Activated CD4-positive, CD25-positive, alpha-beta regulatory T cell treated with anti-CD3 and anti-CD28 coated beads, Interleukin-2, amount 50 U/mL, for 72 hours (primary cell): Measurements from ENCODE around the gene SLC1A4.
"Not testable (repeated sequence)": the region's sequence is repeated elsewhere in the genome, so short reads cannot be mapped to it uniquely, and the experiment has no call there.

Source experiments
- DNase-seq: peaks from one replicate; pipeline ENCODE4 v3.0.0; 2021

Gene SLC1A4

DNA sequence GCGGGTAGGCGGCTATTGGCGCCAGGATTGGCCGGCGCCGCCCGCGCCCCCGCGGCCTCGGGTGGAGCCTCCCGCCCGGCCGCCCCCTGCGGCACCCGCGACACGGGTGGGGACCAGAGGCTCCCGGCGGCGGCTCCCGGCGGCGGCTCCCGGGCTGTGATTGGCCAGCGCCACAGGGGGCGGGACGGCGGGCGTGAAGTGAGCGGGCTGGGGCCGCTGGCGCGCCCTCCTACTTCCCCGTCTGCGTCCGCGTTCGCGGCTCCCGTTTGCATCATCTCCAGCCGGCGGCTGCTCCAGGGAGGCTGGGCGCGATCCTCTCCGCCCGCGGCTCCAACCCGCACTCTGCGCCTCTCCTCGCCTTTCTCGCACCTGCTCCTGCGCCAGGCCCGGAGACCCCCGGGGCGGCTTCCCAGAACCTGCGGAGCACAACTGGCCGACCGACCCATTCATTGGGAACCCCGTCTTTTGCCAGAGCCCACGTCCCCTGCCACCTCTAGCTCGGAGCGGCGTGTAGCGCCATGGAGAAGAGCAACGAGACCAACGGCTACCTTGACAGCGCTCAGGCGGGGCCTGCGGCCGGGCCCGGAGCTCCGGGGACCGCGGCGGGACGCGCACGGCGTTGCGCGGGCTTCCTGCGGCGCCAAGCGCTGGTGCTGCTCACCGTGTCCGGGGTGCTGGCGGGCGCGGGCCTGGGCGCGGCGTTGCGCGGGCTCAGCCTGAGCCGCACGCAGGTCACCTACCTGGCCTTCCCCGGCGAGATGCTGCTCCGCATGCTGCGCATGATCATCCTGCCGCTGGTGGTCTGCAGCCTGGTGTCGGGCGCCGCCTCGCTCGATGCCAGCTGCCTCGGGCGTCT is at the start of gene SLC1A4:
Gene SLC1A4 (plus strand): TSS at position 274 of the 856 bp plus-strand sequence. CDS start 245 bp downstream, at position 519.
- DNase-seq, result peak; percentile 88

DNA sequence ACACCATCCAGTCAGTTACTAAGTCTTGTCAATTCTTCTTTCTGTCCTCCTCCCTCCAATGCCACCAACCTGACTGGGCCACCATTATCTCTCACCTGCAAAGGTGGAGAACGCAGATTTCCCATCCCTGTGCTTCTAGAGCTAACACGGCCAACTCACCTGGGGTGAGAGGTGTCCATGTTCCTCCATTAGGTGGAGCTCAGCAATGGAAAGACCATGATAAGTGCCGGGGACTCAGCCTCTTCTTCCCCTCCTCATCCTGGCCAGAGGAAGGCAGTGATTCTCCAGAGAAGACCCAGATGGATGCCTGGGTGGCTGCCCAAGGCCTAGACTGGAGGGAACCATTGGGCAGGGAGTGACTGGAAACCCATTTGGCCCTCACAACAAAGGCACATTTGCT is 48.1 kb upstream of the SLC1A4 start:
- no peak for DNase-seq

DNA sequence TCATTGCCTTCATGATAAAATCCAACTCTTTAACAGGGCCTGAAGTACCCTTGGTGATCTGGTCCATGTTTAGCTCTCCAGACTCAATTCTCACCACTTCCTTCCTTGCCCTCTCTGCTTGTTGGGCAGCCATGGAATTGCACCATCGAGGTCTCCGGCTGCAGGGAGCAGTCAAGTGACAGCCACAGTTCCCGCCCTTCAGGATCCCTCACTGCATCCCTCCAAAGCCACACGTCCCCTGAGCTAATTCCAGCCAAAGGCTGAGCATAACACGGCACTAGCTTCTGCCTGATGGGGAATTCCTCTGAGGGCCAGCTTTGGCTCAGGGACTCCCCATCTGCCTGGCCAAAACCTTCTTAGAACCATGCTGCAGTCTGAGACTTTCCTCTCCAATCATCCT is 47.4 kb upstream of the SLC1A4 start:
- DNase-seq, result no peak

DNA sequence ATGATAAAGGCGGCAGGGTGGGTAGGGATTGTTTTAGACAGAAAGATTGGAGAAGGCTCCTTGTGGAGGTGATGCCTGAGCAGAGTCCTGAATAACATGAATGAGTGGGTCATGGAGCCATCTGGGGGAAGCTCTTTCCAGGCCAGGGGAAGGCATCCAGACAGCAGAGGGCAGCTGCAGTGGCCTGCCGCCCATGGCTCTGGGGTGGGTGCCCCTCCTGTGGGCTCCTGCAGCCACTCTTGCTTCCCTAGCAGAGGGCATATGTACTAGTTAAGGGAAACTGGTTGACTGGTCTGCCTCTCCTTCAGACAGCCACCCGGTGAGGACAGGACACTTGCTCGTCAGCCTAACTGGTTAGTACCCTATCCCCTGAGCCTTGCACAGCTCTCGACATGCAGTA is 46.5 kb upstream of the SLC1A4 start:
- no peak for DNase-seq

DNA sequence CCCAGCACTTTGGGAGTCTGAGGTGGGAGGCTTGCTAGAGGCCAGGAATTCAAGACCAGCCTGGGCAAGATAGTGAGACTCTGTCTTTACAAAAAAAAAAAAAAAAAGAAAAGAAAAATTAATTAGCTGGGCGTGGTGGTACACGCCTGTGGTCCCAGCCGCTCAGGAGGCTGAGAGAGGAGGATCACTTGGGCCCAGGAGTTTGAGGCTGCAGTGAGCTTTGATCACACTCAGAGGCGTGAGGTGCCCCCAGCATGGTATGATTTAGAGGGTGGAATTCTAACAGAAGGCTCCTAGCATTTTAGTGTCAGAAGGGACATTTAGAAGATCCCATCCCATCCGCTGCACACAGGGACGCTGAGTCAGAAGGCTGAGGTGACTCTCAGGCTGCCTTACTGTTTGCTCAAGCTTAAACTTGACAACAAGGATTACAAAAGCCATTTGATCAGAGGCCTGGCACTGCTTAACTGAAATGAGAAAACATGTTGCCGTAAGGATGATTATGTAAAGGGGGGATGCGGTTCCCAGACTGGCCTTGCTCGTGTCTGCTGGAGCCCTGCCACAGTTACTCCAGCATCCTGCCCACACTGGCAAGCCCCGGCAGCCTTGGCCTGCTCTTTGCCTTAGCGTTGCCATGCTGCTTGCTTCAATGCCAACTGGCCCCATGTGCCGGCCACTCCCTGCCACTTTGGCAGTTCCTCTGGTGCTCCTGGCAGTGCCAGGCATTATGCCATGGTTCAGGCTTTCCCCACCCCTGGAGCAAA is 45.6 kb upstream of the SLC1A4 start:
- DNase-seq, result no peak

DNA sequence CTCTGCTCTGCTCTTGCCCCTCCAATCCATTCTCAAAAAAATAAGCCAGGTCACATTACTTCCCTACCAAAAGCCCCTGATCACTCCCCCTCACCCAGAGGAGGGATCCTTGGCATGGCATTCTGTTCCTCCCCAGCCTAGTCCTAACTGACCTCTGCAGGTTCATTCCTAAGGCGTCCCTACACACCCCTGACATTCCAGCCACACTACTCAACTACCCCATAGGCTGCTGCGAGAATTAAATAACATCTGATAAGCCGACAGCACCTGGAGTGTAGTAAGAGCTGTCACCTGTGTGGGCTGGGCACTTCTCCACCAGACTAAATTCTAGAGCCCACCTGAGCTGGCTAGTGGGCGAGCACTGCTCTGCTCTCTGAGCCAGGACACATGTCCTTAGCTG is 44.7 kb upstream of the SLC1A4 start:
- DNase-seq, result no peak

DNA sequence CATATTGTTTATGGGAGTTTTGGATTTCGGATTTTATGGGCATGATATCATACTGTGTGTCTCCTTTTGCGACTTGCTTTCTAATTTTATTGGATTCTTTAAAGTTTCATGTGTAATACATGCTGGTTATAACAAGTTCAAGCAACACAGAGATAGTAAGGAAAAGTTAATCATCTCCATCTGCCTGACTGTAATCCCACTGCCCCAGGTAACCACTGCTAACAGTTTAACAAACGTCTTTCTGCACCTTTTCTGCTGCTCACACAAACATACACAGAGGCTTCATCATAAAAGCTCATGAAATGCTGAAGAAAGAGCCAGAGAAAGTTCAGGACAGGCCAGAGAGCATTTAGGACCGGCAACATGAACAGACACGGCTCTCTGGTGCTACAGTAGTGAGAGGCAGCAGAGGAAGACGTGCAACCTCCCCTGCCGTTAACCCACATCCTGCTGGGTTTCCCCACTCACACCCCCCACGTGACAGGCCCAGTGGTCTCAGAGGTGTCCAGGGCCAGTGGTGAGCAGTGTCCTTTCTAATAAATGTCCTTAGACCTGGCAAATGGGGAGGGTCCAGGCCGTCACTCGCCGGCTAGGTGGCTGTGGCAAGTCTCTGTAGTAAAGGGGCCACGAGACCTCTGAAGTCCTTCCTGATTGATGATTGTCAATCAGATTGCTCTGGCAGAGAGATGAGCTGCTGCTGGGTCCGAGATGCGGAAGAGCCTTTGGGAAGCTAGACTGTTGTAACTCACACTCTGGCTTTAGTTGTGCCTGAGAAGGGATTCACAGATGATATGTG is 43.0 kb upstream of the SLC1A4 start:
- DNase-seq, result peak; percentile 74

DNA sequence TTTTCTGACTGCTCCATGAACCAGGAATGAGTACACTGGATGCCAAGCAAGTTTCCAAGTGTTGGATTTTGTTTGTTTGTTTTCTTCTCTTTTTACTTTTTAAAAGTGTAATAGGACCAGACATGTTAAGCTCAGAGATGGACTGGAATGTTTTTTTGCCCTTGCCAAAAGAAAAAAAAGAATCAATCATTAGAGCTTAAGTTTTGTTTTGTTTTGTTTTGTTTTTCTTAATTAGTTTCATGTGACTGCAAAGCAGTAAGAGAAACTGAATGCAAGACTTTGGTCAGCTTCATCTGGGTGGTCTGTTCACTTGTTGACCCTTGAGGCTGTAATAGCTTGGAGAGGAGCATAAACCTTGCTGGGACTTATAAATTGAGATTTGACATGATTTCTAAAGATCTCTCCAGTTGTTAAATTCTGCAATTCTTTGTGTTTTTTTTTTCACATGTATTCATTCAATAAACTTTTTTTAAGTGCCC is 42.4 kb upstream of the SLC1A4 start:
- DNase-seq, result no peak

DNA sequence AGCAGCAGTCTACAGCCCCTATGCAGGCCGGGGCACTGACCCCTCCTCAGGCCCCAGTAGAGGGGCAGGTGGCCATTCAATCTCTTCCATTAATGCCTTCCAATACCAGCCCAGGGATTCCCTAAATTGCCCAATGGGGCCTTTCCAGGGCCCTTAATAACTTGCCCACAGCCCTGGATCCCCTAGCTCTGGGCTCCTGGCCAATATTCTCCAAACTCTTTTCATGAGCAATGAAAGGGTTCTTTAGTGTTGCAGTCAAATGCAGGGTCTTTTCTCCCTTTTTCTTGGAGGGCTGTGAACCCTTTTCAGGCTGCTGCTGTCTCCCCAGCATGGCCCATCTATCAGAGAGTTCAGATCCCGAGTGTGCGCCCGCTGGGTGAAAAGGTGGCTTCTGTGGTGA is 41.3 kb upstream of the SLC1A4 start:
- no peak for DNase-seq

DNA sequence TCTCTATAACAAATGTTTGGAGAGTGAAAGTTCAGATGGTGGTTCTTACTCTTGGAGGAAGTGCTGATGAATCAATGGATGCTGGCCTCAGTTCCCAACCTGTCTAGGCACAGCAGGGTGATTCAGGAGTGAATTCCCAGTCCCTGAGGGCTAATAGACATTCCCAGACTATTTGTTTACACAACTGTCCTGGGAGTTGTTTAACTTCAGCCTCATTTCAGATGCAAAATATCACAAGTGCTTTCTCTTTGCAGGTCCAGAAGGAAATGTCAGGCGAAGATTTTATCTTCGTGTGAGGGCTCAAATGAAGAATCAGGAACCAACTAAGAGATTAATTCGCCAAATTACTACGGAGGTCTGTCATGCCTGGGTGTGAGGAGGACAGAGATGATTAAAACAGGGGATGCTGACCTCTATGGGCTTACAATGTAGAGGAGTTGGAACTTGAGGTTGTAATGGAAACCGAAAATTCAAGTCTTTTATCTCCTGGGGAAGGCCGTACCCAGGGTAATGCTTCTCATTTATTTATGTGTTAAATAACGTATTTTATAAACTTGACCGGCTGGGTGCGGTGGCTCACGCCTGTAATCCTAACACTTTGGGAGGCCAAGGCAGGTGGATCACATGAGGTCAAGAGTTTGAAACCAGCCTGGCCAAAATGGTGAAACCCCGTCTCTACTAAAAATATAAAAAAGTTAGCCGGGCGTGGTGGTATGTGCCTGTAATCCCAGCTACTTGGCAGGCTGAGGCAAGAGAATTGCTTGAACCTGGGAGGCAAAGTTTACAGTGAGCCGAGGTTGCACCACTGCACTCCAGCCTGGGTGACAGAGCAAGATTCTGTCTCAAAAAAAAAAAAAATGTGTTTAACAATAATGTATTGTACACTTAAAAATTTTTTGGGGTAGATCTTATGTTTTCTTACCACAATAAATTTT is 38.7 kb upstream of the SLC1A4 start:
- no peak for DNase-seq

DNA sequence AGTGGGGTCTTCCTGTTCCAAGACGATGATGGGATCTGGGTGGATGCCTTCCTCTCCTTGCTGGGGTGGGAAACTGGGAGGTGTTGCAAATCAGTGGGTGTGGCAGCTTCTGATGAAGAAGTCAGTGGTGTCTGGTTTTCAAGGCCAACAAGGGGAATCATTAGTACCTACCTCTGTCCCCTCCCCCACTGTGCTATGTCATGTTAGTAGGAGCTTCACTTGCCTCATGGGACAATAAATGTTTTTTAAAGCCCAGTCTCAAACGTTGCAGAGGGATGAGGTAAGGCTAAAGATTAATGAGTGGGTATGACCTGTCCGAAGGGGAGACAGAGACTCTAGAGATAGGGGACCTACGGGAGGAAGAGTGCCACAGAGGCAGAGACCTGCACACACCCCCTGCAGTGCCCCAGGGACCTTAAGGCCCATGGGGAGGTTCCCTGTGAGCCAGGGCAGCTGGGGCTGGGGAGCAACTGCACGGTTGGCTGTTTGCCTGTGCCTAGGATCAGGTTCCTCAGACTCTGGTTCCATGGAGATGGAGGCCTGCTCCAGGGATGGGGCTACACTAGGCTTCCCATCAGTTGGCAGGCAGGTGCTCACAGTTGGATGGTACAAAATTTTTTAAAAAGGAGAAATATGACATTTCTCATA is 37.8 kb upstream of the SLC1A4 start:
- no peak for DNase-seq

DNA sequence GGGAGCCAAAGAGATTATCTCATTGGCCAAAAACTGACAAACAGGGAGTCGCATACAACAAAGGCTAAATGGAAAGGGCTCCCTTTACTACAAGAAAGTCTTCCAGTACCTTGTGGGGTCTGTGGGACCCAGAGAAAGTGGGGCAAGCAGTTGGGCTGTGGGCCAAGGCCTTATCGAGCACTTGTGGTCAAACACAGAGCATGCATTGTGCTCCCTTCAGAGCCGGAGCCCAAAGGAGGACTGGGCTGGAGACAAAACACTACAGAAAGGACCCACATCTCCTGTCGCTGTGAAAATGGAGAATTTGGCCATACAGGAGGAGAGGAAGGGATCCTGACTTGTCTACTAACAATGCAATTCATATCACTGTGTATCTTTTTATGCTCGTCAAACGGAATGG is 37.1 kb upstream of the SLC1A4 start:
- DNase-seq, result no peak

DNA sequence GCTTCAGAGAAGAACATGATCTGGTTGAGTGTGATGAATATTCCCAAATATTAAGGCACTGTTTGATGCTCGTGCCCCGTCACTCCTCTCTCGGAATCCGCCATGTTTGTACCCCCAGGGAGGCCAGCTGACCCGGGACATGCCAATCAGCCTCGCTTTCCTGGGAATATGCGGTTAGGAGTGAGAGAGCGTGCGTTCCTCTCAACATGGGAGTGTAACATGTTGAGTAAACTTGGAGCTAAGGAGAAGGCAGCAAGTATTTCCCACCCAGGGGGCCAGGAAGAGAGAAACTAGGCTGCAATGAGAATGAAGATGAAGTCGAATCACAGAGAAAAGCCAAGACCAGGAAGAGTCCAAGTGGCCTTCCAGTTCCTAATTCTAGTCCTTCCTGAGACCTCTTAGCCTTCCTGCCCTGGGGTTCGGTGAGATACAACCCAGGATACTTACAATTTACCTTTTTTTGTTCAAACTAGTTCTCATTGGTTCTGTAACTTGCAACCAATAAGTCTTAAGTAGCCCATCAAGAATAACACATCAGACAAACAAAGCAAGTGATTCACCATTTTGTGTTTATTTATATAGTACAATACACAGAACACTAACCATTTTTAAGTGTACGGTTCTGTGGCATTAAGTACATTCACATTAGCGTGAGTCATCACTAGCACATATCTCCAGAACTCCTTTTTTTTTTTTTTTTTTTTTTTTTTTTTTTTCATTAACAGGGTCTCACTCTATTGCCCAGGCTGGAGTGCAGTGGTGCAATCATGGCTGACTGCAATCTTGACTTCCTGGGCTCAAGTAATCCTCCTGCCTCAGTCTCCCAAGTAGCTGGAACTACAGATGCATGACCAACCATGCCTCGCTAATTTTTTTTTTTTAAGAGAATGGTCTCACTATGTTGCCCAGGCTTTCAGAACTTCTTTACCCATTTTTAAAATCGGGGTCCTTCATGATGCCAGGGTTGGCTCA is 36.4 kb upstream of the SLC1A4 start:
- no peak for DNase-seq

DNA sequence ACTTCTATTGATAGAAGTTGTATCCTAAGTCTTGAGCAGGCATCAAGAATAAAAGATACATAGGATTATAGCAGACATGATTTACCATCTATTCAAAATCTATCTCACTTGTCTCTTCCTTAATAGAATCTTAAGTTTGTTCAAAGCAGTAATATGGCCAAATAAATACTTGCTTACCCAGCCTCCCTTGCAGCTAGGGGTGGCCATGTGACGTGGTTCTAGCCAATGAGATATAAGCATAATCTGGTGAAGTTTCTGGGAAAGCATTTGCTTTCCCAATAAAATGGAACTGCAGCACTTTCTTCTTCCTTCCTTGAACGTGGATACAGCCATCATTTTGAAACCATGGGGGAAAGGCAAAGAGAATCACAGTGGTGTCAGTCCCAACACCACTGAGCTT is 33.7 kb upstream of the SLC1A4 start:
- no peak for DNase-seq

DNA sequence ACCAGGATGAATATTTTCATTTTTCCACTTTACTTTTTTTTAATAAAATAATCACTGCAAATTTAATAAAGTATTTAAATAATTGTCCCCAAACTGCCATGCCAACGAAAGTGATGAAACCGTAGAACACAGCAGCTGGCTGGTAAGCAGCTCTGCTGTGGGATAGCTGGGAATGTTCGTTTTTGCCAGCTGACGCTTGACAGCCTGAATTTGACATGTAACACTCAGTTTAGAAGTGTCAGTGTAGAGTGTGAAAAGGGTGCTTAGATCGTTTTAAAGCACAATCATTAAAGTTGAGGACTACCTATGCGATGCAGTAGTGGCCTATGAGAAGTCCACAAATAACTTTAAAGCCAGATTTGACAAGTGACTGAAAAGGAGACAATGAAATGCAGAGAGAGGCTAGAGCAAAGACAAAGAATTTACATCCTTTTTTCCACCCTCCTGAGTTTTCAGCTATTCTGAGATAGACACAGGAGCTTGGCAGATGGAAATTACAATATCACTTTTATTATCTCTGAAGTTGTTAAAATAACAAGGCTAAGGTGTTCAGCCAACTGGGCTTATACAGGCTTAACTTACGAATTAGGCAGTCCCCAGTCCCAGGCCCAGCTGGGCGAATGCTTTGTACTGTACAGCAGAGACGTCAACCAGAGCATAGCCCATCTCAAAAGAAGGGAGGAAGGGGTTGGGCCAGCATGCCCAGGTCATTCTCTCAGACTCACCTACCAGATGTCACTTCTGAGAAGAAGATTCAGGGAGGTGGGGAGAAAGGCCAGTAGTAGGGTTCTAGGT is 31.9 kb upstream of the SLC1A4 start:
- DNase-seq, result no peak

DNA sequence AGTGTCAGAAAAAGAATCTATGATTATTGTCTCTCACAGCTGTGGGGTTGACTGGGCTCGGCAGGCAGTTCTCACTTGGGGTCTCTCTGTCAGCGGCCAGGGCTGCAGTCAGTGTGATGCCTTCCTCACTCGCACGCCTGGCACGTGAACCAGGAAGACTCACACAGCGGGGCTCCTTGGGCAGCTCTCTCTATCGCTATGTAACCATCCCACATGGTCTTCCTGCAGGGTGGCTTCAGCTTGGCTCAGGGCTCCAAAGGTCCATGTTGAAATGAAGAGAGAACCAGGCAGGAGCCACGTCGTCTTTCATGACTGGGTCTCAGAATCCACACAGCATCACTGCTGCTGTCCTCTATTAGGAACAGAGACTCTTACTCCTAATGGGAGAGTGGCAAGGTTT is 30.6 kb upstream of the SLC1A4 start:
- DNase-seq, result no peak

DNA sequence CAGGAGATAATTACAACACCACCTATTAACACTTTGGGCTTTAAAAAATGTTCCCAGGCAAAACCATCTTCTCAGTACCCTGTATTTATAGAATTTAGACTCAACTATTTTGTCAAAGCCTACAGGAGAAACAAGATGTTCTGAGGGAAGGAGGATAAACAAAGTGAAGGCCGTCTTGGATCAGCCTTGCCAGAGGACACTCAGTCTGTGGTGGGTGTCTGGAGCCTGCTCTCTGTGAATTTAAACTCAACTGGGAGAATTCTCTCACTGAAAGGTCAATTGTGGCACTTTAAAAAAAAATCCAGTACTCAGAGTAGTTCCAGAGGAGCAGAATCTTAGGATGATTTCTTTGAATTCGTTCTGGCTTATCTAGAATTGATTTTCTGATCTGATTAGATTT is 28.4 kb upstream of the SLC1A4 start:
- DNase-seq, result no peak

DNA sequence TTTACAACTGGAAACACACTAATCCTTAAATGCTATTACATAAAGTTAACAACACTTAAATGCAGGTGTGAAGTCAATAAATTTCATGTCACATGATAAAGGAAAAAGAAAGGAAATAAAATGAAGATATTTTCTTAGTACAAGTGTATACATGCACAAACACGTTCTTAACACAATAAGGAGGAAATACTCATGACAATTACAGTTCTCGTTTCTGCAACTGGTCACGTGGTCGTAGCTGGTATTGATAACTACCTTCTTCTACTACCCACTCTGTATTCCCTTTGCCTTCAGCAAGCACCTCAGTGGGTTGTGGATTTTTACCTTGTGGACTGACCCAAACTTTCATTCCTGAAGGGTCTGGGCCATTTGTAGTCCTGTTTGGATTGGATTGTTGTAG is 26.1 kb upstream of the SLC1A4 start:
- not testable (repeated sequence) for DNase-seq

DNA sequence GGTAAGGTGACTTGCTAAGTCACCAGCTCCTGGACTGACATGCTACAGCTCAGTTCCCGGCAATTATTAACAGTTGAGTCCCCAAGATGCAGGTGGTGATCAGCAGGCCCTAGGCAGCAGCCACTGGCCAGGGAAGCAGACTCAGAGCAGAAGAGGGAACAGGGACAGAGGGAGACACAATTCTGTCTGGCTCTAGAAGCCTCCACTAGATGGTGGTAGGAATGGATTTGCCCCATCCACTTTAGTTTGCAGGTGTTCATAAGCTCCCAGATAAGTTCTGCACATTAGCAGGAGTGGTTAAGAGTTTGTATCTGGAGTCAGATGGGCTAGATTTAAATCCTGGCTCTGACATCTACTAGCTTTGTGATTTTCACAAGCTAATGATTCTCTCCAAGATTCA is 25.5 kb upstream of the SLC1A4 start:
- DNase-seq, result no peak

DNA sequence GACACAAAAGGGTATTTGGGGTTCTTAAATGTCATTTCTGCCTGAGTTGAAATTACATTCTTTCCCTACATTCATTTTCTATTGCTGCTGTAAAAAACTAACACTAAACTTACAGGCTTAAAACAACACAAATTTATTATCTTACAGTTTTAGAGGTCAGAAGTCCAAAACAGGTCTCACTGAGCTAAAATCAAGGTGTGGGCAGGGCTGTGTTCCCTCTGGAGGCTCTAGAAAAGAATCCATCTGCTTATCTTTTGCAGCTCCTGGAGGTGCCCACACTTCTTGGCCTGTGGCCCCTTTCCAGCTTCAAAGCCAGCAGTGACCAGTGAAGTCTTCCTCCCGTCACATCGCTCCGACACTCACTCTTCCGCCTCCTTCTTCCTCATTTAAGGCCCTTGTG is 23.2 kb upstream of the SLC1A4 start:
- DNase-seq, result no peak
